ENCODE measurements around the gene C11orf71.

Gene C11orf71

GRCh38 chr11:114400216-114400914 lies at the start of gene C11orf71, which contains the start of gene RBM7:
Gene C11orf71, minus strand, starts transcription at chr11:114400511. Its CDS starts 180 bp downstream, at chr11:114400331.
Gene RBM7, plus strand, starts transcription at chr11:114400666. Its CDS starts 6 bp downstream, at chr11:114400672.
- Histone ChIP-seq H3K9me2 (replicated peaks; ENCODE audit: insufficient read depth, low read length) (no peaks in the 10 kb centered on the region), H2AFZ (ENCODE audit: low read length) (peak within 1 kb of the TSS; percentile 60), H3K4me1 (ENCODE audit: low read length) (peaks cover 9% of the 10 kb centered on the region; the same call in 1 of the 2 replicates)

GRCh38 chr11:114449845-114450244 lies 49.5 kb upstream of the C11orf71 start:
- no peaks in the 10 kb centered on the region for H3F3A ChIP-seq (ENCODE audit: insufficient read depth, low read length)
- no peaks in the 10 kb centered on the region for H3K27me3 ChIP-seq (replicated peaks; ENCODE audit: insufficient read depth, low read length)
- TF ChIP-seq CTCF (IDR thresholded peaks at IDR 0.05; ENCODE audit: low read length) (no peak), EZH2phosphoT487 (IDR thresholded peaks at IDR 0.05; ENCODE audit: low read length) (no peak), EZH2 (optimal IDR thresholded peaks at IDR 0.05; ENCODE audit: low read depth, low read length) (no peak)
- no peak overlapping the region for H2AFZ ChIP-seq (ENCODE audit: low read length)
- no peaks in the 10 kb centered on the region for H3K9me2 ChIP-seq (replicated peaks; ENCODE audit: insufficient read depth, low read length)
- no peak overlapping the region for H3K4me2 ChIP-seq (ENCODE audit: low read depth, low read length)
- H3K79me2 ChIP-seq (ENCODE audit: low read length): peaks cover 30% of the 10 kb centered on the region
- H3K9ac ChIP-seq (ENCODE audit: low read length): no peak overlapping the region
- no peak overlapping the region for H3K4me3 ChIP-seq (ENCODE audit: low read length)
- H3K27ac ChIP-seq (ENCODE audit: low read length): no peak overlapping the region
- DNase-seq: no peak
- peaks cover 11% of the 10 kb centered on the region; the same call in 1 of the 2 replicates for H3K36me3 ChIP-seq (replicated peaks; ENCODE audit: insufficient read depth, low read length)
- H4K20me1 ChIP-seq (ENCODE audit: insufficient read depth, low read length): no peaks in the 10 kb centered on the region
- H3K4me1 ChIP-seq (ENCODE audit: low read length): no peaks in the 10 kb centered on the region
- H3K9me3 ChIP-seq (replicated peaks; ENCODE audit: insufficient read depth, low read length): no peaks in the 10 kb centered on the region

More at GRCh38 chr11:114400216-114400914, at the start of gene C11orf71, which contains the start of gene RBM7:
- peak within 1 kb of the TSS; percentile 88 for H3K27ac ChIP-seq (ENCODE audit: low read length)
- peaks cover 59% of the 10 kb centered on the region for H3K79me2 ChIP-seq (ENCODE audit: low read length)
- H3K4me2 ChIP-seq (ENCODE audit: low read depth, low read length): peak within 1 kb of the TSS; percentile 90
- peak within 1 kb of the TSS; percentile 95 for H3K9ac ChIP-seq (ENCODE audit: low read length)
- TF ChIP-seq CTCF (IDR thresholded peaks at IDR 0.05; ENCODE audit: low read length): peak; percentile 27; the same call in 1 of the 2 replicates
- no peak for TF ChIP-seq EZH2phosphoT487 (IDR thresholded peaks at IDR 0.05; ENCODE audit: low read length)
- TF ChIP-seq EZH2 (optimal IDR thresholded peaks at IDR 0.05; ENCODE audit: low read depth, low read length): no peak
- H3K9me3 ChIP-seq (replicated peaks; ENCODE audit: insufficient read depth, low read length): no peaks in the 10 kb centered on the region
- peak; percentile 99 for DNase-seq
- peaks cover 12% of the 10 kb centered on the region for H3F3A ChIP-seq (ENCODE audit: insufficient read depth, low read length)
- H3K4me3 ChIP-seq (ENCODE audit: low read length): peak within 1 kb of the TSS; percentile 81
- 0 out of 2 replicates have a peak, but pooled peaks cover 3% of the 10 kb centered on the region for H3K36me3 ChIP-seq (replicated peaks; ENCODE audit: insufficient read depth, low read length)
- H4K20me1 ChIP-seq (ENCODE audit: insufficient read depth, low read length): no peaks in the 10 kb centered on the region
- H3K27me3 ChIP-seq (replicated peaks; ENCODE audit: insufficient read depth, low read length): no peaks in the 10 kb centered on the region

GRCh38 chr11:114448749-114449482 lies 48.6 kb upstream of the C11orf71 start:
- peaks cover 39% of the 10 kb centered on the region for H3K79me2 ChIP-seq (ENCODE audit: low read length)
- no peak for DNase-seq
- H2AFZ ChIP-seq (ENCODE audit: low read length): no peak overlapping the region
- no peaks in the 10 kb centered on the region for H3K9me2 ChIP-seq (replicated peaks; ENCODE audit: insufficient read depth, low read length)
- peaks cover 11% of the 10 kb centered on the region; the same call in 1 of the 2 replicates for H3K36me3 ChIP-seq (replicated peaks; ENCODE audit: insufficient read depth, low read length)
- no peaks in the 10 kb centered on the region for H3K9me3 ChIP-seq (replicated peaks; ENCODE audit: insufficient read depth, low read length)
- no peak overlapping the region for H3K4me2 ChIP-seq (ENCODE audit: low read depth, low read length)
- H3K4me1 ChIP-seq (ENCODE audit: low read length): peaks cover 9% of the 10 kb centered on the region
- H3K9ac ChIP-seq (ENCODE audit: low read length): no peak overlapping the region
- no peak for TF ChIP-seq EZH2phosphoT487 (IDR thresholded peaks at IDR 0.05; ENCODE audit: low read length)
- no peak for TF ChIP-seq EZH2 (optimal IDR thresholded peaks at IDR 0.05; ENCODE audit: low read depth, low read length)
- no peak for TF ChIP-seq CTCF (IDR thresholded peaks at IDR 0.05; ENCODE audit: low read length)
- H3K27ac ChIP-seq (ENCODE audit: low read length): no peak overlapping the region
- H3F3A ChIP-seq (ENCODE audit: insufficient read depth, low read length): no peaks in the 10 kb centered on the region
- no peaks in the 10 kb centered on the region for H4K20me1 ChIP-seq (ENCODE audit: insufficient read depth, low read length)
- H3K4me3 ChIP-seq (ENCODE audit: low read length): no peak overlapping the region
- H3K27me3 ChIP-seq (replicated peaks; ENCODE audit: insufficient read depth, low read length): no peaks in the 10 kb centered on the region

Data from MM.1S (cell line).